ENCODE measurements around the gene MRPL18. TPM values are rescaled to one million over a fixed set of nuclear protein-coding genes. Genes with fewer than 3 reads are reported as not detected.

The MRPL18 gene
- total and polyA plus RNA-seq, 9 of the 15 experiments (the other 6 are each of a cell fraction or from before 2014, with no cell fraction given): 149 to 456 (median 196) TPM

GRCh38 chr6:159806021-159806458, 15.8 kb downstream of the MRPL18 start (continued):
- TF ChIP-seq RREB1 (CRISPR knock-in tag; IDR thresholded peaks at IDR 0.05): no peak
- TF ChIP-seq SMARCE1 (IDR thresholded peaks at IDR 0.05): no peak
- no peak for TF ChIP-seq GATA2 (CRISPR knock-in tag; IDR thresholded peaks at IDR 0.05)
- no peak for TF ChIP-seq SAFB (IDR thresholded peaks at IDR 0.05; ENCODE audit: borderline replicate concordance, low read depth, low read length)
- peak; percentile 50; the same call in 1 of the 2 replicates for TF ChIP-seq MGA (IDR thresholded peaks at IDR 0.05)
- TF ChIP-seq CBFB (CRISPR knock-in tag; IDR thresholded peaks at IDR 0.05): no peak
- TF ChIP-seq ZNF224 (CRISPR knock-in tag; IDR thresholded peaks at IDR 0.05): no peak
- no peak for TF ChIP-seq NFE2 (IDR thresholded peaks at IDR 0.05; ENCODE audit: low read depth)
- no peak for TF ChIP-seq CSDE1 (IDR thresholded peaks at IDR 0.05)
- TF ChIP-seq ZNF583 (CRISPR knock-in tag; IDR thresholded peaks at IDR 0.05): 0 out of 2 replicates have a peak, but pooled peaks have one; percentile 6
- TF ChIP-seq FOS (IDR thresholded peaks at IDR 0.05; ENCODE audit: extremely low read depth, insufficient read length): no peak

All from K562 (cell line).